ENCODE results near the gene SLC7A11.

Gene SLC7A11

GRCh38 chr4:138181287-138181686 lies 60.9 kb downstream of the SLC7A11 start:
- TF ChIP-seq SP1 (IDR thresholded peaks at IDR 0.05) (no peak), ELF4 (IDR thresholded peaks at IDR 0.05) (no peak), FOXK2 (IDR thresholded peaks at IDR 0.05) (no peak), NFRKB (IDR thresholded peaks at IDR 0.05) (no peak), FOXA1 (IDR thresholded peaks at IDR 0.05) (no peak), FOXM1 (IDR thresholded peaks at IDR 0.05; ENCODE audit: borderline replicate concordance) (no peak)
- DNase-seq (ENCODE audit: extremely low spot score) = no peak
- ChIA-PET CTCF (no interaction called here), POLR2A (no interaction called here)

GRCh38 chr4:138178566-138178965 lies 63.6 kb downstream of the SLC7A11 start:
- CTCF ChIA-PET = no interaction called here
- TF ChIP-seq PKNOX1 (IDR thresholded peaks at IDR 0.05) = no peak
- TF ChIP-seq CTBP1 (IDR thresholded peaks at IDR 0.05; ENCODE audit: borderline replicate concordance) = no peak
- no peak for TF ChIP-seq ZNF384 (IDR thresholded peaks at IDR 0.05)
- no peak for TF ChIP-seq HDGF (IDR thresholded peaks at IDR 0.05; ENCODE audit: borderline replicate concordance)
- TF ChIP-seq SP1 (IDR thresholded peaks at IDR 0.05) = no peak
- no peak for TF ChIP-seq TARDBP (IDR thresholded peaks at IDR 0.05)
- no peak for TF ChIP-seq FOXK2 (IDR thresholded peaks at IDR 0.05)
- no peak for TF ChIP-seq LEF1 (IDR thresholded peaks at IDR 0.05; ENCODE audit: borderline replicate concordance)
- no peak for TF ChIP-seq ARNT (IDR thresholded peaks at IDR 0.05)
- no peak for TF ChIP-seq SUZ12 (IDR thresholded peaks at IDR 0.05)
- TF ChIP-seq ELF4 (IDR thresholded peaks at IDR 0.05) = no peak
- TF ChIP-seq FOXM1 (IDR thresholded peaks at IDR 0.05; ENCODE audit: borderline replicate concordance) = no peak
- DNase-seq (ENCODE audit: extremely low spot score) = no peak
- POLR2A ChIA-PET = no interaction called here

- DNase-seq (ENCODE audit: extremely low spot score) = no peak
- CTCF ChIA-PET = no interaction called here
- TF ChIP-seq FOXM1 (IDR thresholded peaks at IDR 0.05; ENCODE audit: borderline replicate concordance) (no peak), LEF1 (IDR thresholded peaks at IDR 0.05; ENCODE audit: borderline replicate concordance) (no peak), FOXA1 (IDR thresholded peaks at IDR 0.05) (no peak), ELF4 (IDR thresholded peaks at IDR 0.05) (no peak), CTBP1 (IDR thresholded peaks at IDR 0.05; ENCODE audit: borderline replicate concordance) (no peak), FOXK2 (IDR thresholded peaks at IDR 0.05) (no peak), NFRKB (IDR thresholded peaks at IDR 0.05) (no peak), ZNF384 (IDR thresholded peaks at IDR 0.05) (no peak), BHLHE40 (IDR thresholded peaks at IDR 0.05; ENCODE audit: borderline replicate concordance) (no peak), PKNOX1 (IDR thresholded peaks at IDR 0.05) (no peak), TARDBP (IDR thresholded peaks at IDR 0.05) (no peak), L3MBTL2 (conservative IDR thresholded peaks at IDR 0.05) (no peak)
- POLR2A ChIA-PET = no interaction called here
Measured at GRCh38 chr4:138177278-138177968, 64.7 kb downstream of the SLC7A11 start.

- POLR2A ChIA-PET = no interaction called here
- TF ChIP-seq TARDBP (IDR thresholded peaks at IDR 0.05) (no peak), SUZ12 (IDR thresholded peaks at IDR 0.05) (no peak)
- CTCF ChIA-PET = interaction anchor here (0.7 kb wide), 1 partner anchor 146 kb away, joined by 3 read pairs; no protein-coding TSS in a partner anchor
- DNase-seq (ENCODE audit: extremely low spot score) = no peak
Measured at GRCh38 chr4:138174981-138175794, 67.0 kb downstream of the SLC7A11 start.

GRCh38 chr4:138164208-138164607 lies 77.9 kb downstream of the SLC7A11 start:
- TF ChIP-seq L3MBTL2 (conservative IDR thresholded peaks at IDR 0.05) (no peak), SP1 (IDR thresholded peaks at IDR 0.05) (no peak), ZNF384 (IDR thresholded peaks at IDR 0.05) (no peak), SUZ12 (IDR thresholded peaks at IDR 0.05) (no peak), ARNT (IDR thresholded peaks at IDR 0.05) (no peak), BHLHE40 (IDR thresholded peaks at IDR 0.05; ENCODE audit: borderline replicate concordance) (no peak), FOXA1 (IDR thresholded peaks at IDR 0.05) (no peak), TARDBP (IDR thresholded peaks at IDR 0.05) (no peak), LEF1 (IDR thresholded peaks at IDR 0.05; ENCODE audit: borderline replicate concordance) (no peak), NFRKB (IDR thresholded peaks at IDR 0.05) (no peak), PKNOX1 (IDR thresholded peaks at IDR 0.05) (no peak), HDGF (IDR thresholded peaks at IDR 0.05; ENCODE audit: borderline replicate concordance) (no peak), CTBP1 (IDR thresholded peaks at IDR 0.05; ENCODE audit: borderline replicate concordance) (no peak), FOXM1 (IDR thresholded peaks at IDR 0.05; ENCODE audit: borderline replicate concordance) (no peak), FOXK2 (IDR thresholded peaks at IDR 0.05) (no peak), ELF4 (IDR thresholded peaks at IDR 0.05) (no peak)
- ChIA-PET CTCF (no interaction called here), POLR2A (no interaction called here)
- no peak for DNase-seq (ENCODE audit: extremely low spot score)

GRCh38 chr4:138163171-138163570 lies 79.0 kb downstream of the SLC7A11 start:
- no peak for DNase-seq (ENCODE audit: extremely low spot score)
- POLR2A ChIA-PET = interaction anchor here (0.9 kb wide), 1 partner anchor 78 kb away, joined by 3 read pairs; no protein-coding TSS in a partner anchor
- TF ChIP-seq LEF1 (IDR thresholded peaks at IDR 0.05; ENCODE audit: borderline replicate concordance) (no peak), SP1 (IDR thresholded peaks at IDR 0.05) (no peak), ELF4 (IDR thresholded peaks at IDR 0.05) (no peak), SUZ12 (IDR thresholded peaks at IDR 0.05) (no peak), FOXA1 (IDR thresholded peaks at IDR 0.05) (no peak), FOXM1 (IDR thresholded peaks at IDR 0.05; ENCODE audit: borderline replicate concordance) (no peak), PKNOX1 (IDR thresholded peaks at IDR 0.05) (no peak), NFRKB (IDR thresholded peaks at IDR 0.05) (no peak), ZNF384 (IDR thresholded peaks at IDR 0.05) (no peak), BHLHE40 (IDR thresholded peaks at IDR 0.05; ENCODE audit: borderline replicate concordance) (no peak), TARDBP (IDR thresholded peaks at IDR 0.05) (no peak), CTBP1 (IDR thresholded peaks at IDR 0.05; ENCODE audit: borderline replicate concordance) (no peak)
- CTCF ChIA-PET = no interaction called here
